PC-9 (cell line): ENCODE results near the gene LAMP1. TPM values are rescaled to one million over a fixed set of nuclear protein-coding genes. Genes with fewer than 3 reads are reported as not detected.

Source experiments
- BruUV-seq: library from RNA; stranded (reverse); fragments of 400-500 nt; replicated peaks from 2 replicates; lab custom pipeline; 2021; lab: Mats Ljungman, UMichigan
- CTCF ChIA-PET: fragments of 300-600 bp; sonication (Branson Sonifier 250); formaldehyde crosslinking; loops from one replicate; lab custom pipeline; 2022; ENCODE audit warnings: antibody characterized with exemption; lab: Charles Lee
- POLR2A ChIA-PET: fragments of 300-600 bp; sonication (Branson Sonifier 250); formaldehyde crosslinking; loops from one replicate; lab custom pipeline; 2022; ENCODE audit warnings: antibody characterized with exemption; ENCODE audit not compliant: unreplicated experiment; lab: Charles Lee
- DNase-seq, 2 experiments: peaks; one replicate each; pipeline versions ENCODE4 v3.0.0 to v3.0.0-alpha.2; 2015 to 2022; ENCODE audit warnings: mixed read lengths in 1 of 2
- H2AFZ ChIP-seq: fragments of 200-600 bp; sonication (generic); 2 replicates; pipeline ENCODE4 v1.8.1; 2017; ENCODE audit warnings: antibody characterized with exemption
- H3F3A ChIP-seq: fragments of 200-600 bp; sonication (generic); 2 replicates; pipeline ENCODE4 v1.8.1; 2017; ENCODE audit warnings: antibody characterized with exemption, mild to moderate bottlenecking, low read depth; ENCODE audit not compliant: insufficient read depth
- H3K27ac ChIP-seq: fragments of 200-600 bp; sonication (generic); 2 replicates; pipeline ENCODE4 v1.6.1; 2016; ENCODE audit warnings: mixed run types
- H3K27me3 ChIP-seq: fragments of 200-600 bp; sonication (generic); 2 replicates; pipeline ENCODE4 v1.6.1; 2016; ENCODE audit warnings: low read depth, mixed run types; ENCODE audit not compliant: insufficient read depth
- H3K36me3 ChIP-seq: fragments of 200-600 bp; sonication (generic); 2 replicates; pipeline ENCODE4 v1.6.1; 2016; ENCODE audit warnings: low read depth, mixed run types
- H3K4me1 ChIP-seq: fragments of 200-600 bp; sonication (generic); replicated peaks from 2 replicates; pipeline ENCODE4 v1.6.1; 2016; ENCODE audit warnings: mixed run types; ENCODE audit not compliant: insufficient read depth
- H3K4me2 ChIP-seq: fragments of 200-600 bp; sonication (generic); 2 replicates; pipeline ENCODE4 v1.6.1; 2017; ENCODE audit warnings: mixed run types
- H3K4me3 ChIP-seq: fragments of 200-600 bp; sonication (generic); 2 replicates; pipeline ENCODE4 v1.6.1; 2016; ENCODE audit warnings: mixed run types
- H3K79me2 ChIP-seq: fragments of 200-600 bp; sonication (generic); 2 replicates; pipeline ENCODE4 v1.6.1; 2017; ENCODE audit warnings: low read depth, mixed run types
- H3K9me2 ChIP-seq: fragments of 200-600 bp; sonication (generic); 2 replicates; pipeline ENCODE4 v1.8.1; 2017; ENCODE audit warnings: mild to moderate bottlenecking; ENCODE audit not compliant: insufficient read depth
- H3K9me3 ChIP-seq: fragments of 200-600 bp; sonication (generic); 2 replicates; pipeline ENCODE4 v1.8.1; 2016; ENCODE audit warnings: low read depth; ENCODE audit not compliant: insufficient read depth
- H4K20me1 ChIP-seq: fragments of 200-600 bp; sonication (generic); 2 replicates; pipeline ENCODE4 v1.8.1; 2017; ENCODE audit not compliant: insufficient read depth
- EZH2 ChIP-seq: fragments of 200-600 bp; sonication (generic); IDR thresholded peaks from 2 replicates; pipeline ENCODE4 v1.8.0; 2017; ENCODE audit warnings: antibody characterized with exemption, low read depth
- intact Hi-C: fragments of 100-400 bp; cut with micrococcal nuclease; formaldehyde crosslinking; loops from one replicate; pipeline ENCODE4 v1.10.0; 2022; ENCODE audit not compliant: unreplicated experiment
- total RNA-seq: library from RNA; stranded (reverse); gene quantifications from 2 replicates; pipeline ENCODE4 v1.2.3, GENCODE V29; 2021
- TF ChIP-seq, protein P1 (sequence below): fragments of 200-600 bp; sonication (generic); conservative IDR thresholded peaks from 2 replicates; pipeline ENCODE4 v1.6.1; 2017; ENCODE audit warnings: mixed run types, antibody characterized with exemption, mild to moderate bottlenecking, moderate library complexity

LAMP1 gene
- total RNA-seq, 1 experiment from 2014 or later: 186 TPM

DNA sequence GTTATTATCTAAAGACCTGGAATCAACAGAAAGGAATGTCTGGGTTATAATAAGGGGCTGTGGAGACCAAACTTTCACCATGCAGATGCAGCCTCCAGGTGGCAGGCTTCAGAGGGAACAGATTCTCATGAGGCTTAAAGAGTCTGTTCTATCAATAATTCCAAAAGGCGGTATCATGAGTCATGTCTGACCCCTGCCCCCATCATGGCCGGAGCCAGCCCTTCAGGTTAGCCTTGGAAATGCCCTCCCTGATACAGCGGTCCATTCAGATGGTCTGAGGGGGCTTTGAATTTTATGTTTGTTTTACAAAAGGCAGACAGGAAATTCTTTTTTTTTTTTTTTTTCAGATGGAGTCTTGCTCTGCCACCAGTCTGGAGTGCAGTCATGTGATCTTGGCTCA lies 21.7 kb upstream of the LAMP1 start:
- no TSS peak for BruUV-seq
- no peak overlapping the region for H3K27ac ChIP-seq
- POLR2A ChIA-PET: no interaction called here
- no peaks in the 10 kb centered on the region for H3K36me3 ChIP-seq
- H3K9me2 ChIP-seq: no peaks in the 10 kb centered on the region
- no peak overlapping the region for H3K4me3 ChIP-seq
- H4K20me1 ChIP-seq: no peaks in the 10 kb centered on the region
- TF ChIP-seq EZH2: no peak
- TF ChIP-seq, protein P1, sequence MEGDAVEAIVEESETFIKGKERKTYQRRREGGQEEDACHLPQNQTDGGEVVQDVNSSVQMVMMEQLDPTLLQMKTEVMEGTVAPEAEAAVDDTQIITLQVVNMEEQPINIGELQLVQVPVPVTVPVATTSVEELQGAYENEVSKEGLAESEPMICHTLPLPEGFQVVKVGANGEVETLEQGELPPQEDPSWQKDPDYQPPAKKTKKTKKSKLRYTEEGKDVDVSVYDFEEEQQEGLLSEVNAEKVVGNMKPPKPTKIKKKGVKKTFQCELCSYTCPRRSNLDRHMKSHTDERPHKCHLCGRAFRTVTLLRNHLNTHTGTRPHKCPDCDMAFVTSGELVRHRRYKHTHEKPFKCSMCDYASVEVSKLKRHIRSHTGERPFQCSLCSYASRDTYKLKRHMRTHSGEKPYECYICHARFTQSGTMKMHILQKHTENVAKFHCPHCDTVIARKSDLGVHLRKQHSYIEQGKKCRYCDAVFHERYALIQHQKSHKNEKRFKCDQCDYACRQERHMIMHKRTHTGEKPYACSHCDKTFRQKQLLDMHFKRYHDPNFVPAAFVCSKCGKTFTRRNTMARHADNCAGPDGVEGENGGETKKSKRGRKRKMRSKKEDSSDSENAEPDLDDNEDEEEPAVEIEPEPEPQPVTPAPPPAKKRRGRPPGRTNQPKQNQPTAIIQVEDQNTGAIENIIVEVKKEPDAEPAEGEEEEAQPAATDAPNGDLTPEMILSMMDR: peak; percentile 80
- no peak overlapping the region for H3K4me2 ChIP-seq
- no peaks in the 10 kb centered on the region for H3F3A ChIP-seq
- DNase-seq: peak; percentile 52 to 77
- H3K4me1 ChIP-seq: no peaks in the 10 kb centered on the region
- no peaks in the 10 kb centered on the region for H3K27me3 ChIP-seq
- H3K79me2 ChIP-seq: no peaks in the 10 kb centered on the region
- no peaks in the 10 kb centered on the region for H3K9me3 ChIP-seq
- CTCF ChIA-PET: no interaction called here
- H2AFZ ChIP-seq: no peak overlapping the region
- intact Hi-C loops: loop anchor here (1.0 kb wide), 1 partner anchor 119 kb away; no protein-coding TSS in a partner anchor

DNA sequence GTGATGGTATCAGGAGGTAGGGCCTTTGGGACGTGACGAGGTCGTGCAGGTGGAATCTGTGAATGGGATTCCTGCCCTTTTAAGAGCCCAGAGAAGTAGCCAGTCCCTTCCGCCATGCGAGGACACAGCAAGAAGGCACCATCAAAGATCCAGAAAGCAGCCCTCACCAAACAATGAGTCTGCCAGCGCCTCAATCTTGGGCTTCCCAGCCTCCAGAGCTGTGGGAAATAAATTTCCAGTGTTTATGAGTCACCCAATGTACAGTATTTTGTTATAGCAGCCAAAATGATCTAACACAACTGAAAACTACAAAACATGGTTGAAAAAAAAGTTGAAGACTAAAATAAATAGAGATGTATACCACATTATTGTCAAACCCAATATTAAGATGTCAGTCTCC lies 16.9 kb upstream of the LAMP1 start:
- Histone ChIP-seq H3K9me3 (no peaks in the 10 kb centered on the region), H2AFZ (no peak overlapping the region), H3K27me3 (peaks cover 10% of the 10 kb centered on the region; the same call in 1 of the 2 replicates), H4K20me1 (no peaks in the 10 kb centered on the region), H3K9me2 (no peaks in the 10 kb centered on the region), H3K4me2 (no peak overlapping the region), H3K79me2 (no peaks in the 10 kb centered on the region), H3K4me3 (no peak overlapping the region), H3K36me3 (no peaks in the 10 kb centered on the region), H3F3A (no peaks in the 10 kb centered on the region), H3K27ac (no peak overlapping the region), H3K4me1 (no peaks in the 10 kb centered on the region)
- ChIA-PET POLR2A (no interaction called here), CTCF (no interaction called here)
- intact Hi-C loops: no loop called here
- BruUV-seq: no TSS peak
- no peak for DNase-seq
- no peak for TF ChIP-seq EZH2
- TF ChIP-seq, protein P1: no peak

DNA sequence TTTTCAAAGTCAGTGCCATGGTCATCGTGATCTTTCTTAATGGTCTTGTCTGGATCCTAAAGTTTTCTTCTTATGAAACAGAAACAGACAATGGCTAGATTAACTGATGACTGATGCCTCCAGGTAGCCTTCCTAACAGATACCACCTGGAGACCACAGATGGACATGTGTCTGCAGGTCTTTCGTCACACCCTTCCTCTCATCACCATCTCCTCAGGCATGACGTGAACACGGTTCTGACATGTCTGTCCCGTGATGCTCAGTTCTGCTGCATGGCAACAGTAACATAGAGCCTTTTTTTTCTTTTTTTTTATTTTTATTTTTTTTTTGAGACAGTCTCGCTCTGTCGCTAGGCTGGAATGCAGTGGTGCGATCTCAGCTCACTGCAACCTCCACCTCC lies 13.1 kb upstream of the LAMP1 start:
- intact Hi-C loops: no loop called here
- no peaks in the 10 kb centered on the region for H4K20me1 ChIP-seq
- H3K4me2 ChIP-seq: no peak overlapping the region
- no peaks in the 10 kb centered on the region for H3K4me1 ChIP-seq
- no peaks in the 10 kb centered on the region for H3K79me2 ChIP-seq
- no peaks in the 10 kb centered on the region for H3K9me2 ChIP-seq
- CTCF ChIA-PET: no interaction called here
- peaks cover 33% of the 10 kb centered on the region for H3K27me3 ChIP-seq
- H3K36me3 ChIP-seq: no peaks in the 10 kb centered on the region
- DNase-seq: no peak
- TF ChIP-seq, protein P1: no peak
- TF ChIP-seq EZH2: no peak
- BruUV-seq: no TSS peak
- no peak overlapping the region for H3K4me3 ChIP-seq
- no peak overlapping the region for H2AFZ ChIP-seq
- H3F3A ChIP-seq: no peaks in the 10 kb centered on the region
- POLR2A ChIA-PET: interaction anchor here (0.6 kb wide), 1 partner anchor 82 kb away, joined by 6 read pairs; no protein-coding TSS in a partner anchor
- no peak overlapping the region for H3K27ac ChIP-seq
- no peaks in the 10 kb centered on the region; the same call in 1 of the 2 replicates for H3K9me3 ChIP-seq
